ENCODE data around the gene REELD1.

Gene REELD1

GRCh38 chr4:146170149-146170548, 44.2 kb upstream of the REELD1 start:
- Histone ChIP-seq H3K36me3 (ENCODE audit: insufficient read depth, low read length) (no peaks in the 10 kb centered on the region), H3F3A (ENCODE audit: low read depth) (no peaks in the 10 kb centered on the region), H3K79me2 (ENCODE audit: insufficient read depth, low read length) (no peaks in the 10 kb centered on the region), H3K9me3 (ENCODE audit: insufficient read depth, low read depth, low read length) (no peaks in the 10 kb centered on the region), H3K9ac (ENCODE audit: low read depth, low read length, poor library complexity, severe bottlenecking) (no peak overlapping the region), H3K4me1 (ENCODE audit: insufficient read depth, low read length, poor library complexity, severe bottlenecking) (peaks cover 3% of the 10 kb centered on the region), H4K20me1 (ENCODE audit: insufficient read depth, low read length, poor library complexity, severe bottlenecking) (no peaks in the 10 kb centered on the region), H3K4me3 (ENCODE audit: low read length, poor library complexity, severe bottlenecking) (no peak overlapping the region), H3K4me2 (ENCODE audit: low read depth, low read length, poor library complexity, severe bottlenecking) (no peak overlapping the region), H2AFZ (ENCODE audit: low read length) (no peak overlapping the region), H3K9me2 (replicated peaks; ENCODE audit: low read depth, low read length) (no peaks in the 10 kb centered on the region), H3K27me3 (ENCODE audit: insufficient read depth, low read length, poor library complexity, severe bottlenecking) (no peaks in the 10 kb centered on the region)
- no peak for TF ChIP-seq EZH2phosphoT487 (IDR thresholded peaks at IDR 0.05; ENCODE audit: borderline replicate concordance)
- no peak for TF ChIP-seq CTCF (conservative IDR thresholded peaks at IDR 0.05; ENCODE audit: low read length)

- H3K4me1 ChIP-seq (ENCODE audit: insufficient read depth, low read length, poor library complexity, severe bottlenecking): peaks cover 49% of the 10 kb centered on the region
- no peaks in the 10 kb centered on the region for H3K27me3 ChIP-seq (ENCODE audit: insufficient read depth, low read length, poor library complexity, severe bottlenecking)
- H3K4me2 ChIP-seq (ENCODE audit: low read depth, low read length, poor library complexity, severe bottlenecking): peak within 1 kb of the TSS; percentile 86
- no peaks in the 10 kb centered on the region for H3F3A ChIP-seq (ENCODE audit: low read depth)
- H3K9me3 ChIP-seq (ENCODE audit: insufficient read depth, low read depth, low read length): no peaks in the 10 kb centered on the region
- H3K4me3 ChIP-seq (ENCODE audit: low read length, poor library complexity, severe bottlenecking): peak within 1 kb of the TSS; percentile 97
- peak within 1 kb of the TSS; percentile 100 for H2AFZ ChIP-seq (ENCODE audit: low read length)
- H4K20me1 ChIP-seq (ENCODE audit: insufficient read depth, low read length, poor library complexity, severe bottlenecking): peaks cover 38% of the 10 kb centered on the region
- H3K9me2 ChIP-seq (replicated peaks; ENCODE audit: low read depth, low read length): no peaks in the 10 kb centered on the region
- no peaks in the 10 kb centered on the region for H3K36me3 ChIP-seq (ENCODE audit: insufficient read depth, low read length)
- TF ChIP-seq CTCF (conservative IDR thresholded peaks at IDR 0.05; ENCODE audit: low read length) (no peak), EZH2phosphoT487 (IDR thresholded peaks at IDR 0.05; ENCODE audit: borderline replicate concordance) (no peak)
- peak within 1 kb of the TSS; percentile 89 for H3K9ac ChIP-seq (ENCODE audit: low read depth, low read length, poor library complexity, severe bottlenecking)
- peaks cover 48% of the 10 kb centered on the region for H3K79me2 ChIP-seq (ENCODE audit: insufficient read depth, low read length)
Observed at GRCh38 chr4:146175541-146176453, 38.5 kb upstream of the REELD1 start, which contains the start of gene LSM6. Gene LSM6, plus strand, starts transcription at chr4:146175718. Its CDS starts 7,204 bp downstream, at chr4:146182922.

GRCh38 chr4:146176891-146177290, 37.4 kb upstream of the REELD1 start:
- peaks cover 60% of the 10 kb centered on the region for H3K4me1 ChIP-seq (ENCODE audit: insufficient read depth, low read length, poor library complexity, severe bottlenecking)
- H3K79me2 ChIP-seq (ENCODE audit: insufficient read depth, low read length): peaks cover 59% of the 10 kb centered on the region
- no peaks in the 10 kb centered on the region for H3F3A ChIP-seq (ENCODE audit: low read depth)
- H3K4me2 ChIP-seq (ENCODE audit: low read depth, low read length, poor library complexity, severe bottlenecking): peak overlapping the region; percentile 86
- no peaks in the 10 kb centered on the region for H3K36me3 ChIP-seq (ENCODE audit: insufficient read depth, low read length)
- no peaks in the 10 kb centered on the region for H3K27me3 ChIP-seq (ENCODE audit: insufficient read depth, low read length, poor library complexity, severe bottlenecking)
- no peak overlapping the region for H2AFZ ChIP-seq (ENCODE audit: low read length)
- peaks cover 44% of the 10 kb centered on the region for H4K20me1 ChIP-seq (ENCODE audit: insufficient read depth, low read length, poor library complexity, severe bottlenecking)
- peak overlapping the region; percentile 89 for H3K9ac ChIP-seq (ENCODE audit: low read depth, low read length, poor library complexity, severe bottlenecking)
- H3K9me3 ChIP-seq (ENCODE audit: insufficient read depth, low read depth, low read length): no peaks in the 10 kb centered on the region
- TF ChIP-seq EZH2phosphoT487 (IDR thresholded peaks at IDR 0.05; ENCODE audit: borderline replicate concordance) (no peak), CTCF (conservative IDR thresholded peaks at IDR 0.05; ENCODE audit: low read length) (no peak)
- H3K9me2 ChIP-seq (replicated peaks; ENCODE audit: low read depth, low read length): no peaks in the 10 kb centered on the region
- peak overlapping the region; percentile 97 for H3K4me3 ChIP-seq (ENCODE audit: low read length, poor library complexity, severe bottlenecking)

Measured in Loucy (cell line).